WTC11 (cell line): ENCODE measurements around the gene SELENOF. TPM values are rescaled to one million over a fixed set of nuclear protein-coding genes. Genes with fewer than 3 reads are reported as not detected.

Experiments used
- ATAC-seq: fragments of 200-7000 bp; cut with Tn5 transposase; 2 replicates; pipeline ENCODE4 v1.10.0; 2021; ENCODE audit warnings: mild to moderate bottlenecking, moderate library complexity
- CTCF ChIA-PET: fragments of 300-600 bp; sonication (Branson Sonifier 250); formaldehyde crosslinking; loops from one replicate; lab custom pipeline; 2021; ENCODE audit warnings: antibody characterized with exemption; lab: Charles Lee
- POLR2A ChIA-PET: fragments of 350-600 bp; sonication (Branson Sonifier 250); formaldehyde crosslinking; loops from one replicate; lab custom pipeline; 2021; ENCODE audit warnings: antibody characterized with exemption; lab: Charles Lee
- DNase-seq: peaks from one replicate; pipeline ENCODE4 v3.0.0; 2021; ENCODE audit warnings: low spot score
- H3K27ac Mint-ChIP-seq: 2 replicates; pipeline ENCODE4 v1.8.0; 2021; ENCODE audit warnings: mixed read lengths
- H3K27me3 Mint-ChIP-seq: 2 replicates; pipeline ENCODE4 v1.8.0; 2021; ENCODE audit warnings: low read depth, mild to moderate bottlenecking, moderate library complexity, mixed read lengths
- H3K36me3 Mint-ChIP-seq: 2 replicates; pipeline ENCODE4 v1.8.0; 2021; ENCODE audit warnings: mixed read lengths
- H3K4me1 Mint-ChIP-seq: 2 replicates; pipeline ENCODE4 v1.8.0; 2022; ENCODE audit warnings: mixed read lengths
- H3K4me3 Mint-ChIP-seq: 2 replicates; pipeline ENCODE4 v1.8.0; 2021; ENCODE audit warnings: mild to moderate bottlenecking, moderate library complexity, mixed read lengths
- H3K9me3 Mint-ChIP-seq: 2 replicates; pipeline ENCODE4 v1.8.0; 2021; ENCODE audit warnings: mixed read lengths
- ATF1 ChIP-seq: sonication (generic); formaldehyde crosslinking; IDR thresholded peaks from 2 replicates; pipeline ENCODE4 v1.8.1; 2023; ENCODE audit warnings: mild to moderate bottlenecking, moderate library complexity, missing genetic modification reagents
- FOXJ3 ChIP-seq: sonication (generic); formaldehyde crosslinking; IDR thresholded peaks from 2 replicates; pipeline ENCODE4 v1.9.0; 2021; ENCODE audit warnings: missing genetic modification reagents, mild to moderate bottlenecking, borderline replicate concordance
- FOXK1 ChIP-seq: sonication (generic); formaldehyde crosslinking; IDR thresholded peaks from 2 replicates; pipeline ENCODE4 v1.8.0; 2022; ENCODE audit warnings: mild to moderate bottlenecking, moderate library complexity, missing genetic modification reagents
- GABPB1 ChIP-seq: sonication (generic); formaldehyde crosslinking; IDR thresholded peaks from 2 replicates; pipeline ENCODE4 v1.8.1; 2023; ENCODE audit warnings: mild to moderate bottlenecking, missing genetic modification reagents
- IRF2 ChIP-seq: sonication (generic); formaldehyde crosslinking; IDR thresholded peaks from 2 replicates; pipeline ENCODE4 v1.8.0; 2022; ENCODE audit warnings: low read depth, missing genetic modification reagents, borderline replicate concordance
- JAZF1 ChIP-seq: fragments of 250-450 bp; sonication (Bioruptor Pico); IDR thresholded peaks from 2 replicates; pipeline ENCODE4 v1.9.0; 2021; ENCODE audit warnings: moderate library complexity, mild to moderate bottlenecking, inconsistent platforms
- KAT7 ChIP-seq: sonication (generic); formaldehyde crosslinking; IDR thresholded peaks from 2 replicates; pipeline ENCODE4 v1.8.1; 2023; ENCODE audit warnings: missing genetic modification reagents, mild to moderate bottlenecking, borderline replicate concordance
- MYBL2 ChIP-seq: sonication (generic); formaldehyde crosslinking; IDR thresholded peaks from 2 replicates; pipeline ENCODE4 v1.8.1; 2023; ENCODE audit warnings: mild to moderate bottlenecking, moderate library complexity, missing genetic modification reagents
- NFYB ChIP-seq: sonication (generic); formaldehyde crosslinking; conservative IDR thresholded peaks from 2 replicates; pipeline ENCODE4 v1.8.0; 2022; ENCODE audit warnings: low read depth, missing genetic modification reagents
- NR1H2 ChIP-seq: sonication (generic); formaldehyde crosslinking; IDR thresholded peaks from 2 replicates; pipeline ENCODE4 v1.9.0; 2021; ENCODE audit warnings: mild to moderate bottlenecking, moderate library complexity, missing genetic modification reagents
- RORB ChIP-seq: fragments of 250-450 bp; sonication (Bioruptor Pico); IDR thresholded peaks from 2 replicates; pipeline ENCODE4 v1.9.0; 2021; ENCODE audit warnings: mild to moderate bottlenecking
- SMAD3 ChIP-seq: sonication (generic); formaldehyde crosslinking; IDR thresholded peaks from 2 replicates; pipeline ENCODE4 v1.8.0; 2022; ENCODE audit warnings: missing genetic modification reagents, mild to moderate bottlenecking, borderline replicate concordance
- SP1 ChIP-seq: sonication (generic); formaldehyde crosslinking; conservative IDR thresholded peaks from 2 replicates; pipeline ENCODE4 v1.8.1; 2022; ENCODE audit warnings: missing genetic modification reagents
- TEAD1 ChIP-seq: sonication (generic); formaldehyde crosslinking; IDR thresholded peaks from 2 replicates; pipeline ENCODE4 v1.8.0; 2022; ENCODE audit warnings: mild to moderate bottlenecking, missing genetic modification reagents
- ZBTB21 ChIP-seq: sonication (generic); formaldehyde crosslinking; IDR thresholded peaks from 2 replicates; pipeline ENCODE4 v1.8.1; 2023; ENCODE audit warnings: mild to moderate bottlenecking, missing genetic modification reagents, borderline replicate concordance
- ZNF121 ChIP-seq: sonication (generic); formaldehyde crosslinking; IDR thresholded peaks from 2 replicates; pipeline ENCODE4 v1.8.0; 2023; ENCODE audit warnings: missing genetic modification reagents
- ZNF263 ChIP-seq: sonication (generic); formaldehyde crosslinking; IDR thresholded peaks from 2 replicates; pipeline ENCODE4 v1.8.1; 2022; ENCODE audit warnings: low read depth, mild to moderate bottlenecking, moderate library complexity, missing genetic modification reagents
- total RNA-seq: library from RNA; stranded (reverse); gene quantifications from 3 replicates; pipeline ENCODE4 v1.2.3, GENCODE V29; 2021
- TF ChIP-seq, protein P1 (sequence below): sonication (generic); formaldehyde crosslinking; IDR thresholded peaks from 2 replicates; pipeline ENCODE4 v1.8.0; 2023; ENCODE audit warnings: missing genetic modification reagents
- TF ChIP-seq, protein P2 (sequence below): fragments of 250-450 bp; sonication (Bioruptor Pico); IDR thresholded peaks from 2 replicates; pipeline ENCODE4 v1.9.0; 2021; ENCODE audit warnings: mild to moderate bottlenecking
- TF ChIP-seq, protein P3 (sequence below): sonication (generic); formaldehyde crosslinking; IDR thresholded peaks from 2 replicates; pipeline ENCODE4 v1.8.1; 2023; ENCODE audit warnings: mild to moderate bottlenecking, missing genetic modification reagents, borderline replicate concordance
- TF ChIP-seq, protein P4 (sequence below): sonication (generic); formaldehyde crosslinking; IDR thresholded peaks from 2 replicates; pipeline ENCODE4 v1.8.1; 2023; ENCODE audit warnings: mild to moderate bottlenecking, moderate library complexity, missing genetic modification reagents
- TF ChIP-seq, protein P5 (sequence below): sonication (generic); formaldehyde crosslinking; IDR thresholded peaks from 2 replicates; pipeline ENCODE4 v1.8.1; 2023; ENCODE audit warnings: mild to moderate bottlenecking, missing genetic modification reagents
- TF ChIP-seq, protein P6 (sequence below): sonication (generic); formaldehyde crosslinking; IDR thresholded peaks from 2 replicates; pipeline ENCODE4 v1.8.1; 2022; ENCODE audit warnings: missing genetic modification reagents, borderline replicate concordance
- TF ChIP-seq, protein P7 (sequence below): sonication (generic); formaldehyde crosslinking; IDR thresholded peaks from 2 replicates; pipeline ENCODE4 v1.8.1; 2023; ENCODE audit warnings: mild to moderate bottlenecking, missing genetic modification reagents

Gene SELENOF
- total RNA-seq, 1 experiment from 2014 or later: 156 TPM

DNA sequence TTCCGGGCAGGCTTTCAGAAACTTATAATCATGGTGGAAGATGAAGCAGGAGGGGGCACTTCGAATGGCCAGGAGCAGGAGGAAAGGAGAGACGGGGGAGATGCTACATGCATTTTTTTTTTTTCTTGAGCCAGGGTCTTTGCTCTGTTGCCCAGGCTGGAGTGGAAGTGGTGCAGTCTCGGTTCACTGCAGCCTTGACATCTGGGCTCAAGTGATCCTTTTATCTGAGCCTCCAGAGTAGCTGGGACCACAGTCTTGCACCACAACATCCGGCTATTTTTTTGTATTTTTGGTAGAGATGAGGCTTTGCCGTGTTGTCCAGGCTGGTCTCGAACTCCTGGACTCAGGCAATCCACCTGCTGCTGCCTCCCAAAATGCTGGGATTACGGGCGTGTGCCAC lies 61.6 kb downstream of the SELENOF start:
- DNase-seq (no peak), ATAC-seq (no peak)
- CTCF ChIA-PET: no interaction called here
- Mint-ChIP-seq H3K4me3 (no peak overlapping the region), H3K4me1 (no peaks in the 10 kb centered on the region), H3K36me3 (no peaks in the 10 kb centered on the region), H3K9me3 (no peaks in the 10 kb centered on the region), H3K27me3 (no peaks in the 10 kb centered on the region; the same call in 1 of the 2 replicates), H3K27ac (no peak overlapping the region)
- POLR2A ChIA-PET: no interaction called here
- TF ChIP-seq NR1H2: no peak
- no peak for TF ChIP-seq MYBL2 (CRISPR knock-in tag)
- TF ChIP-seq, protein P1, sequence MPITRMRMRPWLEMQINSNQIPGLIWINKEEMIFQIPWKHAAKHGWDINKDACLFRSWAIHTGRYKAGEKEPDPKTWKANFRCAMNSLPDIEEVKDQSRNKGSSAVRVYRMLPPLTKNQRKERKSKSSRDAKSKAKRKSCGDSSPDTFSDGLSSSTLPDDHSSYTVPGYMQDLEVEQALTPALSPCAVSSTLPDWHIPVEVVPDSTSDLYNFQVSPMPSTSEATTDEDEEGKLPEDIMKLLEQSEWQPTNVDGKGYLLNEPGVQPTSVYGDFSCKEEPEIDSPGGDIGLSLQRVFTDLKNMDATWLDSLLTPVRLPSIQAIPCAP (CRISPR knock-in tag): no peak

DNA sequence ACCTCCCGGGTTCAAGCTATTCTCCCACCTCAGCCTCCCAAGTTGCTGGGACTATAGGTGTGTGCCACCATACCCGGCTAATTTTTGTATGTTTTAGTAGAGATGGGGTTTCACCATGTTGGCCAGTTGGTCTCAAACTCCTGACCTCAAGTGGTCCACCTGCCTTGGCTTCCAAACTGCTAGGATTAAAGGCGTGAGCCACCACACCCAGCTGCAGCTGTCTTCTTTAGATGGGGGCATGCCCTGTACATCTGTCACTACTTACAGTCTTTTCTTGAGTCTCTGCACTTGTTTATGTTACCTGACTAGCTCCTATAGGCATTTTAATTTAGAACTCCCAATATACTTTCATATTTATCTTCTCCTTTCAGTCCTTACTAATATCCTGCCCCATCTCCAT lies 64.2 kb downstream of the SELENOF start:
- H3K27ac Mint-ChIP-seq: no peak overlapping the region
- no peak for DNase-seq
- H3K4me3 Mint-ChIP-seq: no peak overlapping the region

DNA sequence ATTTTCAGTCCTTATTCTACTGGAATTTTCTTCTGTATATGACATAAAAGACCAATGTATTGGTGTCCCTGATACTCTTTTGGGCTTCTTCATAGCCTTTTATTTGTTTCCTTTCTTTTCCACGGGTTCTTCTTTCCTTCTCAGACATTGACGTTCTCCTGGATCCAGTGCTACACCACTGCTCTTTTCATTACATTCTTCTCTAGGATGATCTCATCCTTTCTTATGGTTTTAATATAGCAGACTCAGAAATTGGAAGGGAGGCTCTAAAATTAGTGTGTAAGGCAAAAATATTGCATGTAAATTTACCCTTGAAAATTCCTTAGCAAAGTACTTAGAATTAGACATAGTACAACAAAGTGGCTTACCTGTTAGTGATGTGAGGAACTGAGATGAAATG lies 65.3 kb downstream of the SELENOF start:
- peaks cover 5% of the 10 kb centered on the region; the same call in 1 of the 2 replicates for H3K4me1 Mint-ChIP-seq
- H3K27ac Mint-ChIP-seq: no peak overlapping the region
- ChIA-PET POLR2A (no interaction called here), CTCF (interaction anchor here (1.8 kb wide), 1 partner anchor 15 kb away, joined by 6 read pairs; no protein-coding TSS in a partner anchor)
- DNase-seq: no peak
- ATAC-seq: no peak
- no peaks in the 10 kb centered on the region for H3K9me3 Mint-ChIP-seq
- no peaks in the 10 kb centered on the region for H3K27me3 Mint-ChIP-seq
- H3K4me3 Mint-ChIP-seq: no peak overlapping the region
- H3K36me3 Mint-ChIP-seq: no peaks in the 10 kb centered on the region
- TF ChIP-seq, protein P2, sequence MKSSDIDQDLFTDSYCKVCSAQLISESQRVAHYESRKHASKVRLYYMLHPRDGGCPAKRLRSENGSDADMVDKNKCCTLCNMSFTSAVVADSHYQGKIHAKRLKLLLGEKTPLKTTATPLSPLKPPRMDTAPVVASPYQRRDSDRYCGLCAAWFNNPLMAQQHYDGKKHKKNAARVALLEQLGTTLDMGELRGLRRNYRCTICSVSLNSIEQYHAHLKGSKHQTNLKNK (CRISPR knock-in tag): no peak
- TF ChIP-seq SMAD3 (CRISPR knock-in tag) (no peak), IRF2 (no peak), ZBTB21 (CRISPR knock-in tag) (no peak), JAZF1 (CRISPR knock-in tag) (no peak), ZNF263 (CRISPR knock-in tag) (no peak), RORB (CRISPR knock-in tag) (no peak)
- TF ChIP-seq, protein P3, sequence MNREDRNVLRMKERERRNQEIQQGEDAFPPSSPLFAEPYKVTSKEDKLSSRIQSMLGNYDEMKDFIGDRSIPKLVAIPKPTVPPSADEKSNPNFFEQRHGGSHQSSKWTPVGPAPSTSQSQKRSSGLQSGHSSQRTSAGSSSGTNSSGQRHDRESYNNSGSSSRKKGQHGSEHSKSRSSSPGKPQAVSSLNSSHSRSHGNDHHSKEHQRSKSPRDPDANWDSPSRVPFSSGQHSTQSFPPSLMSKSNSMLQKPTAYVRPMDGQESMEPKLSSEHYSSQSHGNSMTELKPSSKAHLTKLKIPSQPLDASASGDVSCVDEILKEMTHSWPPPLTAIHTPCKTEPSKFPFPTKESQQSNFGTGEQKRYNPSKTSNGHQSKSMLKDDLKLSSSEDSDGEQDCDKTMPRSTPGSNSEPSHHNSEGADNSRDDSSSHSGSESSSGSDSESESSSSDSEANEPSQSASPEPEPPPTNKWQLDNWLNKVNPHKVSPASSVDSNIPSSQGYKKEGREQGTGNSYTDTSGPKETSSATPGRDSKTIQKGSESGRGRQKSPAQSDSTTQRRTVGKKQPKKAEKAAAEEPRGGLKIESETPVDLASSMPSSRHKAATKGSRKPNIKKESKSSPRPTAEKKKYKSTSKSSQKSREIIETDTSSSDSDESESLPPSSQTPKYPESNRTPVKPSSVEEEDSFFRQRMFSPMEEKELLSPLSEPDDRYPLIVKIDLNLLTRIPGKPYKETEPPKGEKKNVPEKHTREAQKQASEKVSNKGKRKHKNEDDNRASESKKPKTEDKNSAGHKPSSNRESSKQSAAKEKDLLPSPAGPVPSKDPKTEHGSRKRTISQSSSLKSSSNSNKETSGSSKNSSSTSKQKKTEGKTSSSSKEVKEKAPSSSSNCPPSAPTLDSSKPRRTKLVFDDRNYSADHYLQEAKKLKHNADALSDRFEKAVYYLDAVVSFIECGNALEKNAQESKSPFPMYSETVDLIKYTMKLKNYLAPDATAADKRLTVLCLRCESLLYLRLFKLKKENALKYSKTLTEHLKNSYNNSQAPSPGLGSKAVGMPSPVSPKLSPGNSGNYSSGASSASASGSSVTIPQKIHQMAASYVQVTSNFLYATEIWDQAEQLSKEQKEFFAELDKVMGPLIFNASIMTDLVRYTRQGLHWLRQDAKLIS (CRISPR knock-in tag): no peak
- TF ChIP-seq, protein P4, sequence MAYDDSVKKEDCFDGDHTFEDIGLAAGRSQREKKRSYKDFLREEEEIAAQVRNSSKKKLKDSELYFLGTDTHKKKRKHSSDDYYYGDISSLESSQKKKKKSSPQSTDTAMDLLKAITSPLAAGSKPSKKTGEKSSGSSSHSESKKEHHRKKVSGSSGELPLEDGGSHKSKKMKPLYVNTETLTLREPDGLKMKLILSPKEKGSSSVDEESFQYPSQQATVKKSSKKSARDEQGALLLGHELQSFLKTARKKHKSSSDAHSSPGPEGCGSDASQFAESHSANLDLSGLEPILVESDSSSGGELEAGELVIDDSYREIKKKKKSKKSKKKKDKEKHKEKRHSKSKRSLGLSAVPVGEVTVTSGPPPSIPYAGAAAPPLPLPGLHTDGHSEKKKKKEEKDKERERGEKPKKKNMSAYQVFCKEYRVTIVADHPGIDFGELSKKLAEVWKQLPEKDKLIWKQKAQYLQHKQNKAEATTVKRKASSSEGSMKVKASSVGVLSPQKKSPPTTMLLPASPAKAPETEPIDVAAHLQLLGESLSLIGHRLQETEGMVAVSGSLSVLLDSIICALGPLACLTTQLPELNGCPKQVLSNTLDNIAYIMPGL (CRISPR knock-in tag): no peak
- TF ChIP-seq, protein P5, sequence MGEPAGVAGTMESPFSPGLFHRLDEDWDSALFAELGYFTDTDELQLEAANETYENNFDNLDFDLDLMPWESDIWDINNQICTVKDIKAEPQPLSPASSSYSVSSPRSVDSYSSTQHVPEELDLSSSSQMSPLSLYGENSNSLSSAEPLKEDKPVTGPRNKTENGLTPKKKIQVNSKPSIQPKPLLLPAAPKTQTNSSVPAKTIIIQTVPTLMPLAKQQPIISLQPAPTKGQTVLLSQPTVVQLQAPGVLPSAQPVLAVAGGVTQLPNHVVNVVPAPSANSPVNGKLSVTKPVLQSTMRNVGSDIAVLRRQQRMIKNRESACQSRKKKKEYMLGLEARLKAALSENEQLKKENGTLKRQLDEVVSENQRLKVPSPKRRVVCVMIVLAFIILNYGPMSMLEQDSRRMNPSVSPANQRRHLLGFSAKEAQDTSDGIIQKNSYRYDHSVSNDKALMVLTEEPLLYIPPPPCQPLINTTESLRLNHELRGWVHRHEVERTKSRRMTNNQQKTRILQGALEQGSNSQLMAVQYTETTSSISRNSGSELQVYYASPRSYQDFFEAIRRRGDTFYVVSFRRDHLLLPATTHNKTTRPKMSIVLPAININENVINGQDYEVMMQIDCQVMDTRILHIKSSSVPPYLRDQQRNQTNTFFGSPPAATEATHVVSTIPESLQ (CRISPR knock-in tag): no peak
- TF ChIP-seq, protein P6, sequence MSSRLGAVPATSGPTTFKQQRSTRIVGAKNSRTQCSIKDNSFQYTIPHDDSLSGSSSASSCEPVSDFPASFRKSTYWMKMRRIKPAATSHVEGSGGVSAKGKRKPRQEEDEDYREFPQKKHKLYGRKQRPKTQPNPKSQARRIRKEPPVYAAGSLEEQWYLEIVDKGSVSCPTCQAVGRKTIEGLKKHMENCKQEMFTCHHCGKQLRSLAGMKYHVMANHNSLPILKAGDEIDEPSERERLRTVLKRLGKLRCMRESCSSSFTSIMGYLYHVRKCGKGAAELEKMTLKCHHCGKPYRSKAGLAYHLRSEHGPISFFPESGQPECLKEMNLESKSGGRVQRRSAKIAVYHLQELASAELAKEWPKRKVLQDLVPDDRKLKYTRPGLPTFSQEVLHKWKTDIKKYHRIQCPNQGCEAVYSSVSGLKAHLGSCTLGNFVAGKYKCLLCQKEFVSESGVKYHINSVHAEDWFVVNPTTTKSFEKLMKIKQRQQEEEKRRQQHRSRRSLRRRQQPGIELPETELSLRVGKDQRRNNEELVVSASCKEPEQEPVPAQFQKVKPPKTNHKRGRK (CRISPR knock-in tag): no peak
- TF ChIP-seq, protein P7, sequence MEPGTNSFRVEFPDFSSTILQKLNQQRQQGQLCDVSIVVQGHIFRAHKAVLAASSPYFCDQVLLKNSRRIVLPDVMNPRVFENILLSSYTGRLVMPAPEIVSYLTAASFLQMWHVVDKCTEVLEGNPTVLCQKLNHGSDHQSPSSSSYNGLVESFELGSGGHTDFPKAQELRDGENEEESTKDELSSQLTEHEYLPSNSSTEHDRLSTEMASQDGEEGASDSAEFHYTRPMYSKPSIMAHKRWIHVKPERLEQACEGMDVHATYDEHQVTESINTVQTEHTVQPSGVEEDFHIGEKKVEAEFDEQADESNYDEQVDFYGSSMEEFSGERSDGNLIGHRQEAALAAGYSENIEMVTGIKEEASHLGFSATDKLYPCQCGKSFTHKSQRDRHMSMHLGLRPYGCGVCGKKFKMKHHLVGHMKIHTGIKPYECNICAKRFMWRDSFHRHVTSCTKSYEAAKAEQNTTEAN (CRISPR knock-in tag): no peak

More for the DNA sequence above, 64.2 kb downstream of the SELENOF start:
- ChIA-PET CTCF (interaction anchor here (1.8 kb wide), 1 partner anchor 16 kb away, joined by 6 read pairs; no protein-coding TSS in a partner anchor), POLR2A (interaction anchor here (0.6 kb wide), 1 partner anchor 84 kb away, joined by 3 read pairs; no protein-coding TSS in a partner anchor)
- Mint-ChIP-seq H3K9me3 (no peaks in the 10 kb centered on the region), H3K4me1 (no peaks in the 10 kb centered on the region), H3K36me3 (no peaks in the 10 kb centered on the region), H3K27me3 (no peaks in the 10 kb centered on the region)
- no peak for ATAC-seq
- TF ChIP-seq NFYB (CRISPR knock-in tag) (no peak), ATF1 (CRISPR knock-in tag) (no peak), MYBL2 (CRISPR knock-in tag) (no peak), FOXK1 (CRISPR knock-in tag) (no peak), SP1 (CRISPR knock-in tag) (no peak), TEAD1 (CRISPR knock-in tag) (no peak), SMAD3 (CRISPR knock-in tag) (no peak), ZNF121 (CRISPR knock-in tag) (no peak), KAT7 (CRISPR knock-in tag) (no peak), FOXJ3 (CRISPR knock-in tag) (no peak), GABPB1 (CRISPR knock-in tag) (no peak)
